Dermis blood vessel endothelial cell (primary cell): ENCODE results near the gene S100B. TPM values are rescaled to one million over a fixed set of nuclear protein-coding genes. Genes with fewer than 3 reads are reported as not detected.
A peak's percentile ranks its signal among the peaks of the same experiment; 100 is the strongest.
"Not testable (repeated sequence)": the region's sequence is repeated elsewhere in the genome, so short reads cannot be mapped to it uniquely, and the experiment has no call there.

Source experiments
- DNase-seq: peaks from one replicate; pipeline ENCODE4 v3.0.0; 2010
- total RNA-seq: library from RNA; depleted of rRNA; stranded (reverse); fragments of >200 nt; gene quantifications from 2 replicates; pipeline ENCODE4 v1.2.3, GENCODE V29; 2014

Gene S100B
- total RNA-seq, 1 donor from 2014 or later, result not detected

- DNase-seq, result no peak
These were observed 4.6 kb downstream of the S100B start for GRCh38 chr21:46600305-46600704.

GRCh38 chr21:46598581-46599572 lies 6.0 kb downstream of the S100B start:
- DNase-seq, result peak; percentile 98

GRCh38 chr21:46597896-46598343 lies 7.0 kb downstream of the S100B start:
- DNase-seq, result no peak

- no peak for DNase-seq
These were observed 7.9 kb downstream of the S100B start for GRCh38 chr21:46597031-46597430.

GRCh38 chr21:46596201-46596600 lies 8.7 kb downstream of the S100B start:
- DNase-seq, result no peak

- no peak for DNase-seq
These were observed 10.6 kb downstream of the S100B start for GRCh38 chr21:46594276-46594675.

- DNase-seq, result no peak
These were observed 19.5 kb downstream of the S100B start for GRCh38 chr21:46585191-46585953.

GRCh38 chr21:46581780-46582307 lies 23.0 kb downstream of the S100B start:
- DNase-seq, result no peak

- DNase-seq, result not testable (repeated sequence)
These were observed 25.5 kb downstream of the S100B start for GRCh38 chr21:46579394-46579793.

GRCh38 chr21:46577786-46578185 lies 27.1 kb downstream of the S100B start:
- DNase-seq, result not testable (repeated sequence)

GRCh38 chr21:46572850-46573249 lies 32.0 kb downstream of the S100B start:
- no peak for DNase-seq

GRCh38 chr21:46570631-46571030 lies 34.3 kb downstream of the S100B start:
- DNase-seq, result no peak

GRCh38 chr21:46570119-46570518 lies 34.8 kb downstream of the S100B start:
- no peak for DNase-seq

- no peak for DNase-seq
These were observed 35.8 kb downstream of the S100B start for GRCh38 chr21:46569081-46569480.

- DNase-seq, result no peak
These were observed 36.3 kb downstream of the S100B start for GRCh38 chr21:46568562-46568961.

- no peak for DNase-seq
These were observed 37.5 kb downstream of the S100B start for GRCh38 chr21:46567348-46567747.

GRCh38 chr21:46564391-46564790 lies 40.5 kb downstream of the S100B start:
- no peak for DNase-seq

GRCh38 chr21:46562964-46563607 lies 41.8 kb downstream of the S100B start:
- DNase-seq, result peak; percentile 27

- no peak for DNase-seq
These were observed 42.4 kb downstream of the S100B start for GRCh38 chr21:46562472-46562871.

GRCh38 chr21:46561445-46562090 lies 43.3 kb downstream of the S100B start:
- no peak for DNase-seq

GRCh38 chr21:46560568-46561444 lies 44.1 kb downstream of the S100B start:
- no peak for DNase-seq
